IMR-90 (cell line): ENCODE data around the gene ASB16. TPM values are rescaled to one million over a fixed set of nuclear protein-coding genes. Genes with fewer than 3 reads are reported as not detected.

ENCODE experiments used
- ATAC-seq: fragments of 200-7000 bp; cut with Tn5 transposase; 2 replicates; pipeline ENCODE4 v1.9.1; 2020; ENCODE audit warnings: low read depth, mild to moderate bottlenecking, moderate library complexity
- BruUV-seq: library from RNA; stranded (reverse); fragments of 400-500 nt; replicated peaks from 2 replicates; lab custom pipeline; 2021; lab: Mats Ljungman, UMichigan
- CTCF ChIA-PET: fragments of 300-600 bp; formaldehyde crosslinking; extraction: SDS; loops from one replicate; lab custom pipeline; 2021; ENCODE audit warnings: antibody characterized with exemption; lab: Yijun Ruan, JAX
- POLR2A ChIA-PET: fragments of 300-600 bp; sonication (Branson Sonifier 250); formaldehyde crosslinking; loops from one replicate; lab custom pipeline; 2022; ENCODE audit warnings: antibody characterized with exemption; ENCODE audit not compliant: unreplicated experiment; lab: Charles Lee
- DNase-seq: peaks from one replicate; pipeline ENCODE4 v3.0.0; 2013
- H2AFZ ChIP-seq: replicated peaks from 2 replicates; pipeline ENCODE3; 2013; ENCODE audit warnings: low read length, mild to moderate bottlenecking; ENCODE audit not compliant: poor library complexity
- H2AK5ac ChIP-seq: 2 replicates; pipeline ENCODE4 v1.6.1; 2013; ENCODE audit warnings: low read depth, low read length, inconsistent platforms
- H2AK9ac ChIP-seq: replicated peaks from 2 replicates; pipeline ENCODE3; 2013; ENCODE audit warnings: mild to moderate bottlenecking, low read depth, low read length, moderate library complexity; ENCODE audit not compliant: poor library complexity
- H2BK120ac ChIP-seq: 2 replicates; pipeline ENCODE4 v1.6.1; 2013; ENCODE audit warnings: low read depth, low read length, inconsistent platforms
- H2BK15ac ChIP-seq: 3 replicates; pipeline ENCODE4 v1.6.1; 2013; ENCODE audit warnings: low read depth, low read length, inconsistent platforms
- H2BK20ac ChIP-seq: 2 replicates; pipeline ENCODE4 v1.6.1; 2013; ENCODE audit warnings: low read depth, mild to moderate bottlenecking, inconsistent platforms, low read length, moderate library complexity
- H2BK5ac ChIP-seq: 2 replicates; pipeline ENCODE4 v1.6.1; 2013; ENCODE audit warnings: mild to moderate bottlenecking, low read depth, low read length, inconsistent platforms; ENCODE audit not compliant: poor library complexity, severe bottlenecking
- H3K14ac ChIP-seq: replicated peaks from 2 replicates; pipeline ENCODE4 v1.6.1; 2013; ENCODE audit warnings: low read depth, low read length, inconsistent platforms
- H3K18ac ChIP-seq: 2 replicates; pipeline ENCODE4 v1.6.1; 2013; ENCODE audit warnings: low read depth, low read length, control low read depth
- H3K23ac ChIP-seq: 2 replicates; pipeline ENCODE4 v1.6.1; 2013; ENCODE audit warnings: low read depth, low read length, inconsistent platforms
- H3K27ac ChIP-seq: 2 replicates; pipeline ENCODE4 v1.5.1; 2013; ENCODE audit warnings: mild to moderate bottlenecking, control low read depth, low read length; ENCODE audit not compliant: insufficient read depth
- H3K27me3 ChIP-seq: 2 replicates; pipeline ENCODE4 v1.6.1; 2013; ENCODE audit warnings: low read length; ENCODE audit not compliant: control insufficient read depth, insufficient read depth
- H3K36me3 ChIP-seq: 2 replicates; pipeline ENCODE4 v1.6.1; 2013; ENCODE audit warnings: low read length, mixed read lengths; ENCODE audit not compliant: control insufficient read depth, insufficient read depth
- H3K4ac ChIP-seq: 2 replicates; pipeline ENCODE4 v1.6.1; 2013; ENCODE audit warnings: low read depth, low read length, inconsistent platforms
- H3K4me1 ChIP-seq: 2 replicates; pipeline ENCODE4 v1.6.1; 2013; ENCODE audit warnings: low read length, mixed read lengths; ENCODE audit not compliant: control insufficient read depth, insufficient read depth
- H3K4me2 ChIP-seq: 2 replicates; pipeline ENCODE4 v1.6.1; 2013; ENCODE audit warnings: low read depth, mild to moderate bottlenecking, control low read depth, low read length, moderate library complexity
- H3K4me3 ChIP-seq: 2 replicates; pipeline ENCODE4 v1.5.1; 2013; ENCODE audit warnings: low read depth, mild to moderate bottlenecking, control low read depth, low read length, moderate library complexity; ENCODE audit not compliant: insufficient read depth
- H3K56ac ChIP-seq: 2 replicates; pipeline ENCODE4 v1.6.1; 2013; ENCODE audit warnings: low read length, inconsistent platforms; ENCODE audit not compliant: insufficient read depth; ENCODE audit errors: extremely low read depth
- H3K79me1 ChIP-seq, 2 experiments: 2 replicates each; pipeline ENCODE4 v1.6.1; 2013; ENCODE audit warnings: low read length in 2 of 2, inconsistent platforms in 1 of 2, low read depth in 1 of 2
- H3K9ac ChIP-seq: 2 replicates; pipeline ENCODE4 v1.6.1; 2013; ENCODE audit warnings: low read depth, low read length, control low read depth
- H3K9me1 ChIP-seq: 2 replicates; pipeline ENCODE4 v1.6.1; 2013; ENCODE audit warnings: low read length, inconsistent platforms; ENCODE audit not compliant: insufficient read depth
- H3K9me3 ChIP-seq: 2 replicates; pipeline ENCODE4 v1.6.1; 2013; ENCODE audit warnings: low read length; ENCODE audit not compliant: control insufficient read depth, insufficient read depth
- H4K20me1 ChIP-seq: 2 replicates; pipeline ENCODE4 v1.6.1; 2013; ENCODE audit warnings: low read length, inconsistent platforms; ENCODE audit not compliant: insufficient read depth
- H4K5ac ChIP-seq: 2 replicates; pipeline ENCODE4 v1.6.1; 2013; ENCODE audit warnings: mild to moderate bottlenecking, low read depth, low read length, control low read depth
- H4K8ac ChIP-seq, 2 experiments: 2 replicates each; pipeline ENCODE4 v1.6.1; 2013; ENCODE audit warnings: low read depth in 2 of 2, low read length in 2 of 2, control low read depth in 1 of 2, inconsistent platforms in 1 of 2
- H4K91ac ChIP-seq: 2 replicates; pipeline ENCODE4 v1.6.1; 2013; ENCODE audit warnings: low read depth, low read length, inconsistent platforms; ENCODE audit not compliant: insufficient read depth
- MAFK ChIP-seq: IDR thresholded peaks from 2 replicates; pipeline ENCODE4 v1.6.1; 2012; ENCODE audit warnings: low read depth, low read length, improper control_type of control experiment
- RCOR1 ChIP-seq: IDR thresholded peaks from 2 replicates; pipeline ENCODE4 v1.6.1; 2012; ENCODE audit warnings: mild to moderate bottlenecking, low read length, improper control_type of control experiment; ENCODE audit not compliant: insufficient replicate concordance
- RFX5 ChIP-seq: IDR thresholded peaks from 2 replicates; pipeline ENCODE4 v1.8.0; 2012; ENCODE audit warnings: low read depth, mild to moderate bottlenecking, low read length, moderate library complexity
- SMC3 ChIP-seq: fragments of 150-350 bp; IDR thresholded peaks from 2 replicates; pipeline ENCODE4 v1.6.1; 2016; ENCODE audit warnings: low read depth, mild to moderate bottlenecking, antibody characterized with exemption, low read length, moderate library complexity
- WGBS, 2 experiments: methylation state at CpG; one replicate each; pipeline versions ENCODE4 v1.1.5 to v1.1.7; 2013; ENCODE audit warnings: missing lambda C conversion rate in 2 of 2; ENCODE audit not compliant: insufficient read length in 1 of 2; ENCODE audit errors: extremely low coverage in 2 of 2; 5-methylcytosine and 5-hydroxymethylcytosine counted together
- dilution Hi-C: fragments of 300-500 bp; cut with HindIII; formaldehyde crosslinking; loops from one replicate; pipeline ENCODE4 v1.14.3; 2018; ENCODE audit warnings: low sequenced_read_pairs; ENCODE audit not compliant: unreplicated experiment
- in situ Hi-C: fragments of 300-500 bp; cut with MboI; formaldehyde crosslinking; loops from 3 replicates; pipeline ENCODE4 v1.14.3; 2019; ENCODE audit warnings: low sequenced_read_pairs, inconsistent platforms, mixed read lengths
- intact Hi-C: fragments of 100-400 bp; cut with micrococcal nuclease; formaldehyde crosslinking; loops from 2 replicates; pipeline ENCODE4 v1.10.0; 2022
- polyA plus RNA-seq, 3 experiments: library from polyadenylated mRNA; depleted of rRNA; stranded (reverse); fragments of >200 nt; gene quantifications; 2 replicates each; pipeline ENCODE4 v1.2.3, GENCODE V29; 2012; ENCODE audit warnings: low replicate concordance in 1 of 3
- total RNA-seq: library from RNA; depleted of rRNA; stranded (reverse); fragments of >200 nt; gene quantifications from 2 replicates; pipeline ENCODE4 v1.2.3, GENCODE V29; 2012
- TF ChIP-seq, protein P1 (sequence below): fragments of 150-350 bp; IDR thresholded peaks from 2 replicates; pipeline ENCODE4 v1.6.1; 2016; ENCODE audit warnings: low read depth, mild to moderate bottlenecking, low read length, moderate library complexity, borderline replicate concordance
- TF ChIP-seq, protein P2 (sequence below): conservative IDR thresholded peaks from 2 replicates; pipeline ENCODE4 v1.5.1; 2012; ENCODE audit warnings: mild to moderate bottlenecking, low read depth, low read length, improper control_type of control experiment

ASB16 gene
- total and polyA plus RNA-seq, 2 of the 4 experiments (the other 2 are of a cell fraction): 0.05 TPM; not detected in 1

DNA sequence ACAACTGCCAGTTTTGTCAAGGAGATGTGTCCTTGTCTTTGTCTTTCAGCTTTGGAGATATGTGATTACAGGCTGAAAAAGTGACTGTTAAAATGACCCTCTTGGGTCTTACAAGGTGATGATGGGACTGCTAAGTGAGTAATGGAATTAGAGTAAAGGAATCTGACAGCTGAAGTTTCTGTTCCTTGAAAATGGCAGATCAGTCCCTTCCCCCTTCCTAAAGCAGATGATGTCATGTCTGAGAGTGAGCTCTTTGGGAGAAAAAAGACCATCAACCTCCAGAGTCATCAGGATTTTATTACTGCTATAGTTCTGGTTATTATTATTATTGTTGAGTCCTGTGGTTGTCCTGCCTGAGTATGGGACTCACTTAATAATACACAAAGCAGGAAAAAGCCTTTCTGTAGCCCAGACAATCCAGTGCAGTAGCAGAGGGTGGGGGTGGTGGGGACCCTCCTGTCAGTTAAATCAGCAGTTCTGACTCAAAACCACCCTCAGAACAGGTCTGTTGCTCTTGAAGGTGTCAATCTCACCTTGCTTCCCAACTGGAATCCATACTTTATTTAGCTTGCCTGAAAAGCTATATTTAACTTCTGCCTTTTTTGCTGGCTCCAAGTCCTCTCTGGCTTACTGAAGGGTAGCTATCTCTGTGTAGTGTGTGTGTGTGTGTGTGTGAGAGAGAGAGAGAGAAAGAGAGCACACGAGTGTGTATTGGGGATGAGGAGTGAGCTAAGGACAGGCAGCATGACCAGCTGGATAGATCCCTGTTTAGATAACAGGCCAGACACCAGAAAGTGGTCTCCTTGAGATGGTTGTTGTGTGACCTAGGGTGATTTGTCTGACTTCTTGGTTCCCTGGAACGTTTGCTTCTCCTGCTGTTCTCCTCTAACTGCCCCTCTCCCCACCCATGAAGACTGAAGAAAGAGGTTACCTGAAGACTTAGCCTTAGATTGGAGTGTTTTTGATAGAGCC lies 23.8 kb upstream of the ASB16 start:
- Histone ChIP-seq H2BK15ac (no peak overlapping the region), H3K23ac (no peak overlapping the region), H3K79me1 (peaks cover 21 to 55% of the 10 kb centered on the region in 2 experiments), H3K4me3 (no peak overlapping the region), H2AK5ac (no peak overlapping the region), H3K4me2 (no peak overlapping the region), H2BK5ac (no peak overlapping the region), H2AK9ac (no peak overlapping the region), H2AFZ (no peak overlapping the region), H4K5ac (no peak overlapping the region), H4K8ac (no peak overlapping the region), H3K18ac (no peak overlapping the region), H3K14ac (no peak overlapping the region), H3K27me3 (no peaks in the 10 kb centered on the region), H4K91ac (no peak overlapping the region), H3K4ac (no peak overlapping the region), H3K36me3 (peaks cover 14% of the 10 kb centered on the region; the same call in 1 of the 2 replicates), H2BK120ac (no peak overlapping the region), H3K9me1 (peaks cover 4% of the 10 kb centered on the region; the same call in 1 of the 2 replicates), H3K9ac (no peak overlapping the region), H4K20me1 (peaks cover 4% of the 10 kb centered on the region), H2BK20ac (no peak overlapping the region), H3K56ac (no peak overlapping the region), H3K27ac (no peak overlapping the region), H3K4me1 (peaks cover 2% of the 10 kb centered on the region), H3K9me3 (no peaks in the 10 kb centered on the region)
- dilution Hi-C loops: no loop called here
- intact Hi-C loops: no loop called here
- BruUV-seq: no TSS peak
- in situ Hi-C loops: no loop called here
- WGBS, 2 experiments: 60% methylated on average over 1 of the region's 2 CpGs; no CpG with 5 or more reads in 1 of the 2 experiments
- DNase-seq (no peak), ATAC-seq (no peak)
- ChIA-PET POLR2A (no interaction called here), CTCF (no interaction called here)
- TF ChIP-seq RFX5 (no peak), RCOR1 (no peak), SMC3 (no peak), MAFK (no peak)
- TF ChIP-seq, protein P1, sequence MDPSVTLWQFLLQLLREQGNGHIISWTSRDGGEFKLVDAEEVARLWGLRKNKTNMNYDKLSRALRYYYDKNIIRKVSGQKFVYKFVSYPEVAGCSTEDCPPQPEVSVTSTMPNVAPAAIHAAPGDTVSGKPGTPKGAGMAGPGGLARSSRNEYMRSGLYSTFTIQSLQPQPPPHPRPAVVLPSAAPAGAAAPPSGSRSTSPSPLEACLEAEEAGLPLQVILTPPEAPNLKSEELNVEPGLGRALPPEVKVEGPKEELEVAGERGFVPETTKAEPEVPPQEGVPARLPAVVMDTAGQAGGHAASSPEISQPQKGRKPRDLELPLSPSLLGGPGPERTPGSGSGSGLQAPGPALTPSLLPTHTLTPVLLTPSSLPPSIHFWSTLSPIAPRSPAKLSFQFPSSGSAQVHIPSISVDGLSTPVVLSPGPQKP: no peak
- TF ChIP-seq, protein P2, sequence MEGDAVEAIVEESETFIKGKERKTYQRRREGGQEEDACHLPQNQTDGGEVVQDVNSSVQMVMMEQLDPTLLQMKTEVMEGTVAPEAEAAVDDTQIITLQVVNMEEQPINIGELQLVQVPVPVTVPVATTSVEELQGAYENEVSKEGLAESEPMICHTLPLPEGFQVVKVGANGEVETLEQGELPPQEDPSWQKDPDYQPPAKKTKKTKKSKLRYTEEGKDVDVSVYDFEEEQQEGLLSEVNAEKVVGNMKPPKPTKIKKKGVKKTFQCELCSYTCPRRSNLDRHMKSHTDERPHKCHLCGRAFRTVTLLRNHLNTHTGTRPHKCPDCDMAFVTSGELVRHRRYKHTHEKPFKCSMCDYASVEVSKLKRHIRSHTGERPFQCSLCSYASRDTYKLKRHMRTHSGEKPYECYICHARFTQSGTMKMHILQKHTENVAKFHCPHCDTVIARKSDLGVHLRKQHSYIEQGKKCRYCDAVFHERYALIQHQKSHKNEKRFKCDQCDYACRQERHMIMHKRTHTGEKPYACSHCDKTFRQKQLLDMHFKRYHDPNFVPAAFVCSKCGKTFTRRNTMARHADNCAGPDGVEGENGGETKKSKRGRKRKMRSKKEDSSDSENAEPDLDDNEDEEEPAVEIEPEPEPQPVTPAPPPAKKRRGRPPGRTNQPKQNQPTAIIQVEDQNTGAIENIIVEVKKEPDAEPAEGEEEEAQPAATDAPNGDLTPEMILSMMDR: no peak
